H9 (cell line): ENCODE data around the gene APOA1. TPM values are rescaled to one million over a fixed set of nuclear protein-coding genes. Genes with fewer than 3 reads are reported as not detected.

Experiments
- DNase-seq: peaks from one replicate; pipeline ENCODE4 v3.0.0-alpha.2; 2017
- H2AFZ ChIP-seq: one replicate; pipeline ENCODE4 v1.6.1; 2013; ENCODE audit warnings: mild to moderate bottlenecking, low read length, control low read depth, moderate library complexity
- H2AK5ac ChIP-seq: 2 replicates; pipeline ENCODE4 v1.6.1; 2013; ENCODE audit warnings: low read length, control low read depth, mixed read lengths; ENCODE audit not compliant: insufficient read length
- H2BK120ac ChIP-seq: one replicate; pipeline ENCODE4 v1.6.1; 2013; ENCODE audit warnings: low read depth, mild to moderate bottlenecking, low read length, control low read depth, inconsistent platforms; ENCODE audit not compliant: poor library complexity, severe bottlenecking
- H2BK12ac ChIP-seq: 2 replicates; pipeline ENCODE4 v1.6.1; 2013; ENCODE audit warnings: low read length, control low read depth, mixed read lengths, low read depth; ENCODE audit not compliant: insufficient read length
- H2BK15ac ChIP-seq: 2 replicates; pipeline ENCODE4 v1.6.1; 2013; ENCODE audit warnings: low read depth, low read length, control low read depth
- H2BK20ac ChIP-seq: one replicate; pipeline ENCODE4 v1.6.1; 2013; ENCODE audit warnings: low read depth, mild to moderate bottlenecking, low read length, control low read depth, inconsistent platforms; ENCODE audit not compliant: poor library complexity, severe bottlenecking
- H2BK5ac ChIP-seq: 2 replicates; pipeline ENCODE4 v1.6.1; 2013; ENCODE audit warnings: low read length, control low read depth, mixed read lengths; ENCODE audit not compliant: insufficient read length
- H3K14ac ChIP-seq: 2 replicates; pipeline ENCODE4 v1.6.1; 2013; ENCODE audit warnings: low read length, control low read depth; ENCODE audit not compliant: insufficient read depth
- H3K18ac ChIP-seq: 2 replicates; pipeline ENCODE4 v1.6.1; 2013; ENCODE audit warnings: low read depth, mild to moderate bottlenecking, mixed read lengths, low read length, control low read depth; ENCODE audit not compliant: insufficient read length
- H3K23ac ChIP-seq: 2 replicates; pipeline ENCODE4 v1.6.1; 2013; ENCODE audit warnings: low read length, control low read depth, mixed read lengths, low read depth; ENCODE audit not compliant: insufficient read length
- H3K23me2 ChIP-seq: 2 replicates; pipeline ENCODE4 v1.6.1; 2013; ENCODE audit warnings: low read depth, mild to moderate bottlenecking, mixed read lengths, low read length, control low read depth; ENCODE audit not compliant: insufficient read length, poor library complexity, severe bottlenecking
- H3K27ac ChIP-seq: 2 replicates; pipeline ENCODE4 v1.5.1; 2013; ENCODE audit warnings: low read length, control low read depth, mixed read lengths, low read depth; ENCODE audit not compliant: insufficient read length
- H3K27me3 ChIP-seq: 2 replicates; pipeline ENCODE4 v1.6.1; 2013; ENCODE audit warnings: low read length, control low read depth, inconsistent platforms; ENCODE audit not compliant: insufficient read depth
- H3K4ac ChIP-seq: 2 replicates; pipeline ENCODE4 v1.6.1; 2013; ENCODE audit warnings: low read depth, mild to moderate bottlenecking, control low read depth, inconsistent platforms, low read length, moderate library complexity
- H3K4me1 ChIP-seq: 2 replicates; pipeline ENCODE4 v1.6.1; 2013; ENCODE audit warnings: low read length, control low read depth, inconsistent platforms; ENCODE audit not compliant: insufficient read depth
- H3K4me2 ChIP-seq: 2 replicates; pipeline ENCODE4 v1.6.1; 2013; ENCODE audit warnings: low read length, control low read depth, mixed read lengths; ENCODE audit not compliant: insufficient read length, insufficient read depth
- H3K56ac ChIP-seq: 2 replicates; pipeline ENCODE4 v1.6.1; 2013; ENCODE audit warnings: low read depth, mild to moderate bottlenecking, mixed read lengths, low read length, control low read depth; ENCODE audit not compliant: insufficient read length
- H3K79me1 ChIP-seq: 2 replicates; pipeline ENCODE4 v1.6.1; 2013; ENCODE audit warnings: low read depth, mild to moderate bottlenecking, moderate library complexity, low read length, control low read depth, inconsistent platforms; ENCODE audit not compliant: insufficient read depth, poor library complexity, severe bottlenecking
- H3K79me2 ChIP-seq: 2 replicates; pipeline ENCODE4 v1.6.1; 2013; ENCODE audit warnings: low read length, control low read depth, inconsistent platforms; ENCODE audit not compliant: insufficient read depth
- H3K9ac ChIP-seq: 2 replicates; pipeline ENCODE4 v1.6.1; 2013; ENCODE audit warnings: low read length, control low read depth, mixed read lengths; ENCODE audit not compliant: insufficient read length; ENCODE audit errors: extremely low read depth
- H3K9me3 ChIP-seq: one replicate; pipeline ENCODE4 v1.6.1; 2013; ENCODE audit warnings: low read depth, low read length, inconsistent platforms; ENCODE audit not compliant: control insufficient read depth
- H3T11ph ChIP-seq: one replicate; pipeline ENCODE4 v1.6.1; 2013; ENCODE audit warnings: mild to moderate bottlenecking, low read length, control low read depth, inconsistent platforms
- H4K20me1 ChIP-seq: one replicate; pipeline ENCODE4 v1.6.1; 2013; ENCODE audit not compliant: control insufficient read depth, insufficient read length, insufficient read depth
- H4K5ac ChIP-seq: 2 replicates; pipeline ENCODE4 v1.6.1; 2013; ENCODE audit warnings: low read depth, mild to moderate bottlenecking, mixed read lengths, low read length, control low read depth; ENCODE audit not compliant: insufficient read length
- H4K8ac ChIP-seq: replicated peaks from 2 replicates; pipeline ENCODE4 v1.6.1; 2013; ENCODE audit warnings: low read length, control low read depth, mixed read lengths, low read depth; ENCODE audit not compliant: insufficient read length
- H4K91ac ChIP-seq: 2 replicates; pipeline ENCODE4 v1.6.1; 2013; ENCODE audit warnings: low read depth, mild to moderate bottlenecking, moderate library complexity, mixed read lengths, low read length, control low read depth; ENCODE audit not compliant: insufficient read length
- H3K27ac Mint-ChIP-seq, 3 experiments: 2 replicates in 2 of 3; 3 replicates in 1 of 3; pipeline ENCODE4 v1.8.0; 2020 to 2021; ENCODE audit warnings: mixed read lengths in 3 of 3, mild to moderate bottlenecking in 1 of 3, moderate library complexity in 1 of 3
- H3K27me3 Mint-ChIP-seq: 2 replicates; pipeline ENCODE4 v1.8.0; 2021; ENCODE audit warnings: low read depth, mild to moderate bottlenecking, moderate library complexity, mixed read lengths
- H3K36me3 Mint-ChIP-seq, 3 experiments: 2 replicates in 2 of 3; 3 replicates in 1 of 3; pipeline ENCODE4 v1.8.0; 2020 to 2021; ENCODE audit warnings: low read depth in 3 of 3, mixed read lengths in 3 of 3; ENCODE audit not compliant: insufficient read depth in 1 of 3
- H3K4me1 Mint-ChIP-seq, 2 experiments: 2 replicates each; pipeline ENCODE4 v1.8.0; 2020; ENCODE audit warnings: mixed read lengths in 2 of 2
- H3K4me3 Mint-ChIP-seq, 2 experiments: 2 replicates in 1 of 2; 3 replicates in 1 of 2; pipeline ENCODE4 v1.8.0; 2020 to 2021; ENCODE audit warnings: mild to moderate bottlenecking in 2 of 2, mixed read lengths in 2 of 2, moderate library complexity in 1 of 2
- H3K9me3 Mint-ChIP-seq, 2 experiments: 2 replicates in 1 of 2; 3 replicates in 1 of 2; pipeline ENCODE4 v1.8.0; 2020; ENCODE audit warnings: mild to moderate bottlenecking in 2 of 2, mixed read lengths in 2 of 2, moderate library complexity in 1 of 2
- CTCF ChIP-seq: fragments of 200-600 bp; sonication (generic); conservative IDR thresholded peaks from 3 replicates; pipeline ENCODE4 v1.8.0; 2021; ENCODE audit warnings: antibody characterized with exemption, mild to moderate bottlenecking
- WGBS: extraction: QIAGEN DNeasy Blood & Tissue Kit; methylation state at CpG from one replicate; pipeline ENCODE4 v1.1.7; 2013; ENCODE audit warnings: missing lambda C conversion rate, low lambda C conversion rate, mixed read lengths; ENCODE audit not compliant: insufficient read length; ENCODE audit errors: extremely low coverage; 5-methylcytosine and 5-hydroxymethylcytosine counted together
- total RNA-seq: library from RNA; stranded (reverse); gene quantifications from 2 replicates; pipeline ENCODE4 v1.2.1, GENCODE V29; 2021

The APOA1 gene
- total RNA-seq, 1 experiment from 2014 or later: 0.68 TPM

- Histone ChIP-seq H3K18ac (no peak overlapping the region), H3K4me2 (peak overlapping the region; percentile 88), H4K5ac (no peak overlapping the region), H3K27me3 (no peaks in the 10 kb centered on the region; the same call in 1 of the 2 replicates), H3K23ac (no peak overlapping the region), H3K56ac (no peak overlapping the region), H3K27ac (no peak overlapping the region), H3K9ac (peak overlapping the region; percentile 36), H2AK5ac (no peak overlapping the region), H2BK15ac (no peak overlapping the region), H3K79me1 (peaks cover 5% of the 10 kb centered on the region), H2AFZ (no peak overlapping the region), H4K91ac (no peak overlapping the region), H2BK120ac (no peak overlapping the region), H3K79me2 (peaks cover 2% of the 10 kb centered on the region; the same call in 1 of the 2 replicates), H2BK12ac (no peak overlapping the region), H3K4me1 (no peaks in the 10 kb centered on the region; the same call in 1 of the 2 replicates), H3K14ac (peak overlapping the region; percentile 74; the same call in 1 of the 2 replicates), H4K20me1 (no peaks in the 10 kb centered on the region), H3K4ac (no peak overlapping the region), H3K9me3 (no peaks in the 10 kb centered on the region), H3K23me2 (peaks cover 13% of the 10 kb centered on the region), H3T11ph (no peak overlapping the region), H2BK5ac (no peak overlapping the region), H4K8ac (no peak overlapping the region), H2BK20ac (no peak overlapping the region)
- no peak for TF ChIP-seq CTCF
- DNase-seq: no peak
- Mint-ChIP-seq H3K9me3 (no peaks in the 10 kb centered on the region), H3K27ac (peak overlapping the region in 2 of 3 experiments; percentile 29 to 85; a peak in 2 of 7 replicates), H3K36me3 (peaks cover 21 to 37% (median 35%) of the 10 kb centered on the region in 3 experiments), H3K27me3 (peaks cover 22% of the 10 kb centered on the region), H3K4me3 (peak overlapping the region; percentile 88 to 91), H3K4me1 (peaks cover 21 to 30% of the 10 kb centered on the region in 2 experiments)
- WGBS: no CpG with 5 or more reads among the region's 4 CpGs
These were observed 48.9 kb downstream of the APOA1 start for GRCh38 chr11:116788534-116788933.
